HG03280 (cell line): ENCODE data around the gene CLDN3.

Experiments
- ATAC-seq: cut with Tn5 transposase; IDR thresholded peaks from one replicate; pipeline ENCODE4 v1.9.1; 2021; ENCODE audit warnings: mild to moderate bottlenecking, moderate library complexity; ENCODE audit not compliant: unreplicated experiment

Gene CLDN3

DNA sequence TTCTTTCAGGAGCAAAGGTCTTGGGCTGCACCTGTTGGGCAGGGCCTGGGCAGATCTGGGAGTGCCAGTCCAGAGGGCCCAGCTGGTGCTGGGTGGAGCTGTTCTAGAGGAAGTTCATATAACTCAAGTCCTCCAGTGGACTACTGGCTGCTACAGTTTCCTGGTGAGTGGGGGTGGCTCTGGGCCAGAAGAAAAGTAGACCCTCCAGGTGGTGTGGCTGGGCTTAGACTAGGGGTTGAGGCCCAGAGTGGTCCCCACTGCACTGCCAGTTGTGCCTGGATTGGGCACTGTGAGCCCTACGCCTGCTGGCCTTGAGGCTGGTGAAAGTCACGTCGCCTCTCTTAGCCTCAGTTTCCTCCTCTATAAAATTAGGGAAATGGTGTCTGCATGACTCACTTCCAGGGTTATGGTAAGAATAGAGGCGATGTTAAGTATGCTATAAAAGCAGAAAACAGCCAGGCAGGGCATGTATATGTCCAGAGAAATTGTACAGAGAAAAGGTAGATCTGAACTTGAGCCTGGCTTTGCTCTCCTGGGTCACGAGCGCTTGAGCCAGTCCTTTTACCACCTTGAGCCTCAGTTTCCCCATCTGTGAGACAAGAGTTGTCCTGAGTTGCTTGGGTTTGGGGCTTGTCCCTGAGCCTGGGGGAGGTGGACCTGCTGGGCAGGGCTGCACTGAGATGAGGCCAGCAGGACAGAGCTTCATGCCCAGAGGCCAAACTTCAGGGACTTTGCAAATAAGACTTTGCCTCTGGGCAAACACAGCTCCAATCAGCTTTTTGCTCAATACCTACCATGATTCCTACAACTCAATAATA is 3.8 kb upstream of the CLDN3 start:
- no peak for ATAC-seq

DNA sequence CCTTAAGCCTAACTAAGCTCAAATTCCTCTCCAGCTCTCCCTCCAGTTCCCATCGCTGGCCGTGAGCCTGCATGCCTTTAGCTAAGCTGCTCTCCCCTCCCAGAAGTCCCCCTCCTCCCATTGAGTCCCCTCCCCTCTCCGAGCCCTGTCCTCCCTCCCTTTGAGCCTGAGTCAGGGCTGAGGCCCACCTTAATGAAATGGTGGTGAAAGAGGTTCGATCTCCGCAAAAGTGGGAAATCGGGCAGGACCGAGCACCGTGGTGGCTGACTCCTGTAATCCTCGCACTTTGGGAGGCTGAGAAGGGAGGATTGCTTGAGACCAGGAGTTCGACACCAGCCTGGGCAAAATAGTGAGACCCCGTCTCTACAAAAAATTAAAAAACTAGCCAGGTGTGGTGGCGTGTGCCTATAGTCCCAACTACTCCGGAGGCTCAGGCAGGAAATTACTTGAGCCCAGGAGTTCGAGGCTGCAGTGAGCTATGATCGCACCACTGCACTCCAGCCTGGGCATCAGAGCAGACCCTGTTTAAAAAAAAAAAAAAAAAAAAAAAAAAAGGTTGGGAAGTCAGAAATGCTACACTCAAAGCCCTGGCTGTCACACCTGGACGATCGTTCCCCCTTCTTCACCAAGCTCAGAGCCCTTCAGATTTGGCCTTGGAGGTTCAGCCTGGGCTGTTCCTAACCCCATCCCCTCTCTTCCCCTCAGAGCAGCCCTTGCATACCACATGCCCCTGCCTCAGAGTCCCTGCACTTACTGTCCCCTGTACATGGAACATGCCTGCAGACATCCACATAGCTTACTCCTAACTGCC is 995 bp upstream of the CLDN3 start:
- ATAC-seq = no peak

DNA sequence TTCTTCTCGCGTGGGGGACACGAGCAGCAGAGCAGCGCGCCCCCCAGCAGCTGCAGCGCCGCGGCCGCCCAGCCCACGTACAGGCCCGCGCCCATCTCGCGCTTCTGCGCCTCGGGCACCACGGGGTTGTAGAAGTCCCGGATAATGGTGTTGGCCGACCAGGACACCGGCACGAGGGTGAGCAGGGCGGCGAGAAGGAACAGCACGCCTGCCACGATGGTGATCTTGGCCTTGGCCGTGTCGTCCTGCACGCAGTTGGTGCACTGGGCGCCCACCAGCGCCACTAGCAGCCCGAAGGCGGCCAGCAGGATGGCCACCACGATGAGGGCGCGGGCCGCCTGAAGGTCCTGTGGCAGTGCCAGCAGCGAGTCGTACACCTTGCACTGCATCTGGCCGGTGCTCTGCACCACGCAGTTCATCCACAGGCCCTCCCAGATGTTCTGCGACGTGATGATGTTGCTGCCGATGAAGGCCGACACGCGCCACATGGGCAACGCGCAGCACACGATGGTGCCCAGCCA is 529 bp downstream of the CLDN3 start:
- ATAC-seq = no peak

DNA sequence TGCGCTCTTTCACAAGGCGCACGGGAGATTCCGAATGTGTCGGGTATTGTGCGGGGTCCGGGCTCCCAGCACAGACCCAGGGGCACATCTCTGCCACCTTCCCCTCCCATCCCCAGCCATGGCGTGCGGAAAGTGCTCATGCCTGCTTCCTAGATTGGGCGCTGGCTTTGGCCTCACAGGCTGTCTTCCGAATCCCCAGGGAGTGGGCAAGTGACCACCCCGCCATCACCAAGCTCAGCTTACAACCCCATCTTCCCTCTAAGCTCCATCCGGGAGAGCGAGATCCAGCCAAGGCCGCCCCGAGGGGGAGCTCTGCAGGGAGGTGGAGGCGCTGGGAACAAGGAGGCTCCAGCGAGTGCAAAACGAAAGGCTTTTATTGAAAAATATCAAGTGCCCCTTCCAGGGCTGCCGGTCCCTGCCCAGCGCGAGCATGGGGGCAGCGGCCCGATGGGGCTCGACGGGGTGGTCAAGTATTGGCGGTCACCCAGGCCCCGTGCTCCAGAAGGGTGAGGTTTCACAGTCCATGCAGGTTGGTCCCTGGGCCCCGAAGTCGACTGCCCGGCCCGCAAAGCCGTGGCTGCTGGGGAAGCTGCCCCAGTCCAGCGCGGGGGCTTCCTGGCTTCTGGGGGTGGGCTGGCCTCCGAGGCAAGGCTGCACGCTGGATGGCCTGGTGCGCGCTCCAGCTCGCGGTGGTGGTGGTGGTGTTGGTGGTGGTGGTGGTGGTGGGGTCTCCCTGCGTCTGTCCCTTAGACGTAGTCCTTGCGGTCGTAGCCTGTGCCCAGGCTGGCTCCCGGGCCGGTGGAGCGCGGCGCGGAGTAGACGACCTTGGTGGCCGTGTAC is 1.2 kb downstream of the CLDN3 start:
- no peak for ATAC-seq

DNA sequence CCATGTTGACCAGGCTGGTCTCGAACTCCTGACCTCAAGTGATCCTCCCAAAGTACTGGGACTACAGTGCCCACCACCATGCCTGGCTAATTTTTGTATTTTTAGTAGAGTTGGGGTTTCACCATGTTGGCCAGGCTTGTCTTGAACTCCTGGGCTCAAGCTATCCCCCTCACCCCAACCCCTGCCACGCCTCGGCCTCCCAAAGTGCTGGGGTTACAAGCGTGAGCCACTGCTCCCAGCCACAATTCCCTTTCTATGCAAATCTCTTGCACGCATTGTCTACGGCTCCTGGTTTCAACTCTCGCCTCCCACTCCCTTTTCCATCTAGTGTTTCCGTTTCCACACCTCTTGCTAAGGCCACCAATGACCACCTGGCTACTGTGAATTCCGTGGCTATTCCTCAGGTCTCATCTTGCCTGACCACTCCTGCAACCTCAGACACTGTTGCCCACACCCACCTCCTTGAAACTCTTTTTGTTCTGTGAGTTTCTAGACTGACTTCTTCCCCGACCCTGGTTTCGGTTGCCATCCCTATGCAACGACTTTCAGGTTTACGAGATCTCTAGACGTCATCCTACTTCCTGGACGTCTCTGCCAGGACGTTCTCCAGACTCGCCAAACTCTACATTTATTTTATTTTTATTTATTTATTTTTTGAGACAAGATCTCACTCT is 3.4 kb downstream of the CLDN3 start:
- ATAC-seq = no peak

DNA sequence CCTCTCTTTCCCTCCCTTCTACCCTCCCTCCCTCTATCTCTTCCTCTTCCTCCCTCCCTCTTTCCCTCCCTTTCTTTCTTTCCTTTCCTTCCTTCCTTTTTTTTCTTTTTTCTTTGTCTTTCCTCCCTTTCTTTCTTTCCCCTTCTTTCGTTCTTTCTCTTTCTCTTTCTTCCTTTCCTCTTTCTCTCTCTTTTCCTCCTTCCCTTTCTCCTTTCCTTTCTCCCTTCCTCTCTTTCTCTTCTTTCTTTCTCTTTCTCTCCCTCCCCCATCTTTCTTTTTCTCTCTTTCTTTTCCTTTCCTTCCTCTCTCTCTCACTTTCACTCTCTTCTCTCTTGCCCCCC is 7.4 kb downstream of the CLDN3 start:
- no peak for ATAC-seq

DNA sequence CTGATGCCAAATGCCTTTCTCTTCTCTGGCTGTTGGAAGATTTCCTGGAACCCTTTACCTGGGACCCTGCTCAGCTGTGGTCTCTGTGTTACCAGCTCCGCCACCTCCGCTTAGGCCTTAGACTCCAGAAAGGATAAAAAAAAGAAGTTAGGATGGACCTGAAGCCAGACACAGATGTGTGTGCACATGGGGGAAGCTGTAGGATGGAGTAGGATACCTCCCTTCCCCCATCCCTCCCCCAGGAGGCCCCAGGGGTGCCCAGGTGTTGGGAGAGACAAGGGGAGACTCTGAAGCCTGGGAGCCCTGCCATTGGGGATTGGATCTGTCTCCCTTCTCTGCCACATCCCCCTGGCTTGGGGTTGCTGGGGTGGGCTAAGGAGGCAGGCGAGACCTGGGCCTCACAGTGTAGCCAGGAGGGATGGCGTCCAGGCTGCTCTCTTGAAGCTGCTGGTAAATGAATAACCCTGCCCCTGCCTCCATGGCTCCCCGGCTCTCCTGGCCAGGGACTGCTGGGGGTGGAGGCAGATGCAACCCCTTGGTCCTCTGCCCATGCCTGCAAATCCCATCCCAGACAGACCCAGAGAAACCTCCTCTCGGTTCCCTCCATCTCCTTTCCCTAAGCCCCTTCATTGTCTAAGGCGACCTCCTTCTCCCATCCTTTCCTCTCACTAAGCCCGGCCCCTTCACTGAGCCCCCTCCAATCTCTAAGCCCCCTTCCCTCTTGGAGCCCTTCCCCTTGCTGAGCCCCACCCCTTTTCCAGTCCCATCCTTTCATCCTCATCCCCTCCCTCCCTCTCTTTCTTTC is 8.0 kb downstream of the CLDN3 start:
- ATAC-seq = no peak

DNA sequence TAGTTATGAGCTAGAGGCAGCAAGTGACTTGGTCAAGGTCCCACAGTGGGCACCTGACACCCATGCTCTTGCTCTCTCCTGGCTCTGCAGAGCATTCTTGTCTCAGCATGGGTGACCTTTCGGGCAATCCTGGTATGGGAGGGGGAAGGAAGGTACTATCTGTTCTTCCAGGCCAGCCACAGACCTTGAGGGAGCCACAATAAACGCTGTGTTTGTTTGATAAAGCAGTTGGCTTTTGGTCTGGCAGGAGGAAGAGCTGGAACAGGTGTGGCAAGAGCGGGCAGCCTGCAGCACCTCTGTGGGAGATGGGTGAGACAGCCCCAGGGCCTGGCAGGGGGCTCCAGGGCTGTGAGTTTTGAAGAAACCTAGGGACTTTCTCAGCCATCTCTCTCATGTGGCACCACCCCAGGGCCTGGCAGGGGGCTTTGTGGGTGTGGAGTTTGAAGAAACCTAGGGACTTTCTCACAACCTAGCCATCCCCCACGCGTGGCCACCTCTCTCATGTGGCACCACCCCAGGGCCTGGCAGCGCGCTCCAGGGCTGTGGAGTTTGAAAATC is 11.4 kb downstream of the CLDN3 start:
- no peak for ATAC-seq

DNA sequence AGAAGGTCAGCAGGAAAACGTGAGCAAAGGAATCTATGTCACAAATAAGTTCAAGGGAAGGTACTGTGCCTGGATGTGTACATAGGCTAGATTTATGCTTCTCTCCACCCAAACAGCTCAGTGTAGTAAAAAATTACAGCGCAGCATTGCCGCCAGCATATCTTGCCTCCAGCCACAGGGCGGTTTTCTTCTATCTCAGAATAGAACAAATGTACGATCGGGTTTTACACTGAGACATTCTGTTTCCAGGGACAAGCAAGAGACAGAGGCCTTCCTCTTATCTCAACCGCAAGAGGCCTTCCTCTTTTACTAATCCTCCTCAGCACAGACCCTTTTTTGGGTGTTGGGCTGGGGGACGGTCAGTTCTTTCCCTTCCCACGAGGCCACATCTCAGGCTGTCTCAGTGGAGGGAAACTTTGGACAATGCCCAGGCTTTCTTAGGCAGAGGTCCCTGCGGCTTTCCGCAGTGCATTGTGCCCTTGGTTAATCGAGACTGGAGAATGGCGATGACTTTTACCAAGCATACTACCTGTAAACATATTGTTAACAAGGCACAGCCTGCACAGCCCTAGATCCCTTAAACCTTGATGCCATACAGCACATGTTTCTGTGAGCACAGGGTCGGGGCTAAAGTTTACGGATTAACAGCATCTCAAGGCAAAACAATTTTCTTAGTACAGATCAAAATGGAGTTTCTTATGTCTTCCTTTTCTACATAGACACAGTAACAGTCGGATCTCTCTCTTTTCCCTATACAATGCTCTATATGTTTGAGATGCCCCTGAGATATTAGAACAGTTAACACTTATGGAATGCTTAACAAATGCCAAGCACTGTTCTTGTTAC is 19.9 kb downstream of the CLDN3 start:
- ATAC-seq = no peak

DNA sequence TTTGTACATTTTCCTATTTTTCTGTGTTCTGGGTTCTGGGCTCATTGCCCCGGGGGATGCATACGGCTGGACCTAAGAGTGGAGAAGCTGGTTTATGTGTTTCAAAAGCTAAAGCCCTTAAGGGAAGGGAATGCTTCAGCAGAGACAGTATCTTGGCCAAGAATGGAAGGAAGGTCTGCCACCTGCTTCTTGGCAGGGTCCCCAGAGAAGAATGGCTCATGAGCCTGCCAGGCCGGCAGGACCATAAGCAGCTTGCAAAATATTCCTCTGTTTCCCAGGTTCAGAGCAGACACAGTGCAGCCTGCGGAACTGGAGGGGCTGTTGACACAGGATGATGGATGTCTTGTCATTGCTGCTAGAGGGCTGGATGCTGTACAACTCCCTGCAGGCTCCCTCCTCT is 23.7 kb downstream of the CLDN3 start:
- no peak for ATAC-seq

DNA sequence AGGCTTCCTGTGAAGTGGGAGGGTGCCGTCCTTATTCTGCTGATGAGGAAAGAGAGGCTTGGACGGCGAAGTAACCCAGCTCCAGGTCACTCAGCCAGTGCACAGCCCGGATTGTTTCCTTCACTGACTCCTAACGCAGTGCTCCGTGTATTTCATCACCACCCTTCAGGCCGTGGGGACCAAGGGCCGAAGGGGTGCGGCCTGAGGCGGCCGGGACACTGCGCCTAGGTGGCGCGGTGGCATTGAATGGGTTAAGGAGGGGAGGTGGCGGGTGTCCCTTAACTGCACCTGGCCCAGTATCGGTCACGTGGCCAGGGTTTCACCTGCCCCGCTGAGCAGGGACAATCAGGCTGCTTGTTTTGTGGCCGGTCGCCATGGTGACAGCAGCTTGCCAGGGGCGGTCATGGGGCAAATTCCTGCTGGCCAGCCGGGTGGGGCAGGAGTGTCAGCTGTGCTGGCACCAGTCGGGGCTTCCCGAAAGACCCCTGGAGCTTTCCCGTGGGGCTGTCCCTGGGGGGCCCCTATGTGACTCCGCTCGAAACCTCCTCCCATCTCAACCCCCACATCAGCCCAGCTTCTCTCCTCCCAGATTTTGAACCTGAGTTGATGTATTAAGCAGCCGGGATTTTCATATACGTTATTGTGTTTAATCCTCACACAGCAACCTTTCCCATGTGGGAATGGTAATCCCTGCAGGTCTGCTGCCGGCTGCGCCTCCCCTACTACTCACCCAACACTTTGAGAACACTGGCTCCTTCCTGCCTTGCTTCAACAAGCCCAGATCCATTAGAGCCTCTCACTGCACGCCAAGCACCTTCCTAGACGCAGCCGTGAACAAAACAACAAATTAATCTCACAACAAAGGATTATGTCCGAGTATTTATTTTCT is 27.1 kb downstream of the CLDN3 start:
- no peak for ATAC-seq

DNA sequence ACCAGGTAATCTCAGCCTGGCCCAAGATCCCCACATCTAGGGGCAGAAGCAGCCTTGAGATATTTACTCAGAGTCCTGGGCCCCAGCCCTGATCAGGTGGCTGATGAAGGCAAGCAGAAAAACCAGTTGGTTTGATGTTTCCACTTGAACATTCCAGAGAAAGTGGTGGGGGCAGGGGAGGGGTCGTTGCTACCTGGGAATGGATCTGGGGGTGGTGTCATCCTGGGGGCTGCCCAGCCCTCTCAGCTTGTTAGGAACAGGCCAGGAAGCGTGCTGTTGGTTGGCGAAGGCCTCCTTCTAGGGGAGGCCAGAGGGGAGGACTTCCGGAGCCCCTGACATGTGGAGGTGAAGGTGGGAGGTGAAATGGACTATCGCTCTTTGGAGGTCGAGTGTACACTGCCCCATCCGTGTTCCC is 27.7 kb downstream of the CLDN3 start:
- ATAC-seq = no peak

DNA sequence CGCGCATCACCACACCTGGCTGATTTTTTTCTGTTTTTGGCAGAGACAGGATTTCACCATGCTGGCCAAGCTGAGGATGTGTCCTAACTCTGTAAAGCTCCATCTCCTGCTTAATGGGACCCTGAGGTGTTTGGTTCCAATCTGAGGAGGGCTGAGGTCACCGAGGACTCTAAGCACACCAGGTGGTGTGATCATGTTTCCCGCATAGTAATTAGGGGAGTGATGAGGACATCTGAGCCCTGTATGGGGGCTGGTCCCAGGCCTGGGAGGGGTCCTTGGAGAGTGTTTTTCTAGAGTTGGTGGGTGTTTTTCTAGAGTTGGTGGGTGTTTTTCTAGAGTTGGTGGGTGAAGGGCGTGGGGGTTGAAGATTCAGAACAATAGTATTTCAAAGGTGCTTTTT is 28.5 kb downstream of the CLDN3 start:
- no peak for ATAC-seq

DNA sequence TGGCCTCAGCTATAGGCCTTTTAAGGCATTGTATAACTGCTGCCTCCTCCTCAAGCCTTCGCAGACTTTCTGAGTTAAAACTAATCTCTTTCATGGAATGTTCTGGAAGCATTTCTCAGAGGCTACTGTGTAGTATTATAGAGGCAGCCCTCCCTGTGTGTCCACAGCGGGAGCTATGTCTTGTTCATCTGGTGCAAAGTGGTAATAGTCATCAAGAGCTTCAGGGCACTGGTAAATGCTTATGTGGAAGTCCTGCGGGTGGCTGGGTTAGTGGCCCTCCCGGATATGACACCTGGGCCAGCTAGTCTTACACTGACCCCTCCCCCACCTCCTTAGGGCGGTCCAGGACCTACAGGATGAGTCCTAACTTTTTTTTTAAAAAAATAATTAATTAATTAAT is 29.3 kb downstream of the CLDN3 start:
- no peak for ATAC-seq

DNA sequence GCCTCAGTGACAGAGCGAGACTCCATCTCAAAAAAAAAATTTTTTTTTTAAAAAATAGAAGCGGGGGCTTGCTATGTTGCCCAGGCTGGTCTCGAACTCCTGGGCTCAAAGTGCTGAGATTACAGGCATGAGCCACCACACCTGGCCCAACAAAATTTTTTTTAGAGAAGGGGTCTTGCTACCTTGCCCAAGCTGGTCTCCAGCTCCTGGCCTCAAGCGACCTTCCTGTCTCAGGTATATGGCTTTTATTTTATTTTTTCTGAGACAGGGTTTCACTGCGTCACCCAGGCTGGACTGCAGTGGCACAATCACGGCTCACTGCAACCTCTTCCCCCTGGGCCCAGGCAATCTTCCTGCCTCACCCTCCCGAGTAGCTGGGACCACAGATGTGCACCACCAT is 29.9 kb downstream of the CLDN3 start:
- ATAC-seq = no peak

DNA sequence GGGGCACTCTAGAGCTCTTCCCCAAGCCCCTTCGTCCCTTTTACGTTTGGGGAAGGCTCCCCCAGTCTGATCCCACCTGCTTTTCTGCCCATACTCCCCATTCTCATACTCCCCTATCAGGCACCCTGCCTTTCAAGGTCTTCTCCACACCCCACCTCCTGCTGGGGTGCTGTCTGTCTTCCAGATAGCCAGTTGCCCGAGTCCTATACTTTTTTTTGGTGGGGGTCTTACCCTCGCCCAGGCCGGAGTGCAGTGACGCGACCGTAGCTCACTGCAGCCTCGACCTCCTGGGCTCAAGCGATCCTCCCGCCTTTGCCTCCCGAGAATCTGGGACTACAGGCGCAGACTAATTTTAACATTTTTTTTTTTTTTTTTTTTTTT is 30.7 kb downstream of the CLDN3 start:
- no peak for ATAC-seq

DNA sequence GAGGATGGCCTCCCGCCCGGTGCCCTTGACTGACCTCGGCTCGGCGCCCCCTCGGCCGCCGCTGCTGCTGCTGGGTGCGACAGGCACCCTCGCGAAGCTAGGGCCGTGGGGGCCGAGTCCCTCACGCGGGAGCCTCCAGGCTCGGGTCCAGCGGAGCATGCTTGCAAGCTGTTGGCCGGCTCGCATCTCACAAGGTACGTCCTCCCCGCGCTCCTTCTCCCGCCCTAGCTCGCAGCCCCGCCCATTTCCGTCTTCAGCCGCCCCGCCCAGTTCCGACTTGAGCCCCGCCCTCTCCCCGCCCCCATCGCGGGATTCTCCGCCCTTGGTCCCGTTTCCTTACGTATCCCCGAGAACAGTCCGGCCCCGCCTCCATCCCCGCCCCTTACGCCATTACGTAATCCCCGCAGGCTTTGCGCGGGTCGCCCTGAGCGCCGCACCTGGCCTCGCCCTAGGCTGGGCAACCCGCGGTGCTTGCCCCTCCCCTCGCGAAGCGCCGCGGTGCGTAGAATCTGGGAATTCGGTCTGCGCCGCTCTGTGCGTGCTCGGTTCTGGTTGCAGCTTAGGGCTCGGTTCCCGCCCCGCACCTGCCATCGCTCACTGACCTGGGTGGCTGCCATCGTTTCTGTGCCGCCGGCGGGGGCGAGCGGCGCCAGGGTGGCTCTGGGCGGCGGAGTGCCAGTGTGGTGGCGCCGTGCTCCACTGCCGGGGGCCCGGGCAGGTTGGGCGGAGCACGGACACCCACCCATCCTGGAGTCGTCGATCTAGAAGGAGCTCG is 31.3 kb downstream of the CLDN3 start, which contains the start of gene ABHD11:
Gene ABHD11, minus strand, starts transcription at position 191 of the 775 bp plus-strand sequence. Its CDS starts 32 bp downstream, at position 159.
- ATAC-seq = peak; percentile 85
